GM12878 (cell line): Measurements from ENCODE around the gene HAO2. TPM values are rescaled to one million over a fixed set of nuclear protein-coding genes. Genes with fewer than 3 reads are reported as not detected.

Source experiments
- ATAC-seq: fragments of 200-7000 bp; cut with Tn5 transposase; 3 replicates; pipeline ENCODE4 v1.9.1; 2020; ENCODE audit warnings: mild to moderate bottlenecking, moderate library complexity
- BruUV-seq: library from RNA; stranded (reverse); fragments of 400-500 nt; replicated peaks from 2 replicates; lab custom pipeline; 2021; lab: Mats Ljungman, UMichigan
- CTCF ChIA-PET: fragments of 300-600 bp; sonication (Branson Sonifier 250); formaldehyde crosslinking; extraction: SDS; loops from one replicate; lab custom pipeline; 2021; ENCODE audit warnings: inconsistent platforms; lab: Yijun Ruan, JAX
- POLR2A ChIA-PET: fragments of 350-600 bp; formaldehyde crosslinking; extraction: SDS; loops from one replicate; lab custom pipeline; 2021; ENCODE audit warnings: inconsistent platforms; lab: Charles Lee
- RAD21 ChIA-PET: fragments of 300-600 bp; sonication (Branson Sonifier 250); formaldehyde crosslinking; loops from one replicate; lab custom pipeline; 2023; ENCODE audit warnings: antibody characterized with exemption; ENCODE audit not compliant: unreplicated experiment; lab: Charles Lee
- SMC1A ChIA-PET: fragments of 300-600 bp; sonication (Branson Sonifier 250); formaldehyde crosslinking; loops from one replicate; lab custom pipeline; 2023; ENCODE audit not compliant: unreplicated experiment, uncharacterized antibody; lab: Charles Lee
- DNase-seq: peaks from one replicate; pipeline ENCODE4 v3.0.0-alpha.2; 2011; ENCODE audit warnings: low read depth, low spot score
- FAIRE-seq: peaks from 3 replicates; lab custom pipeline; 2011; peaks lifted over from hg19 to GRCh38; lab: Jason Lieb, UNC
- H2AFZ ChIP-seq: 2 replicates; pipeline ENCODE4 v1.6.0; 2011; ENCODE audit warnings: low read depth, low read length, control low read depth; ENCODE audit not compliant: control insufficient read depth
- H3K27ac ChIP-seq: 2 replicates; pipeline ENCODE4 v1.5.1; 2011; ENCODE audit warnings: control low read depth; ENCODE audit not compliant: control insufficient read depth, insufficient read depth
- H3K27me3 ChIP-seq, 2 experiments: replicated peaks in 1 of 2; 2 replicates each; pipeline versions ENCODE4 v1.6.0 to v1.6.1; 2011; ENCODE audit warnings: low read length in 1 of 2; ENCODE audit not compliant: control insufficient read depth in 2 of 2, insufficient read depth in 2 of 2
- H3K36me3 ChIP-seq, 2 experiments: 2 replicates each; pipeline ENCODE4 v1.5.1; 2011; ENCODE audit warnings: low read length in 1 of 2; ENCODE audit not compliant: control insufficient read depth in 2 of 2, insufficient read depth in 2 of 2
- H3K4me1 ChIP-seq: 2 replicates; pipeline ENCODE4 v1.6.1; 2011; ENCODE audit warnings: mild to moderate bottlenecking, low read length, moderate library complexity, mixed read lengths; ENCODE audit not compliant: control insufficient read depth, insufficient read depth
- H3K4me2 ChIP-seq: 2 replicates; pipeline ENCODE4 v1.6.0; 2011; ENCODE audit warnings: control low read depth; ENCODE audit not compliant: control insufficient read depth, insufficient read depth
- H3K4me3 ChIP-seq: fragments of 200-600 bp; sonication (generic); 2 replicates; pipeline ENCODE4 v1.5.1; 2016
- H3K79me2 ChIP-seq: 2 replicates; pipeline ENCODE4 v1.6.0; 2011; ENCODE audit warnings: low read length; ENCODE audit not compliant: control insufficient read depth, insufficient read depth
- H3K9ac ChIP-seq: 2 replicates; pipeline ENCODE4 v1.8.0; 2011; ENCODE audit warnings: low read length, control low read depth, mixed read lengths; ENCODE audit not compliant: control insufficient read depth, insufficient read depth
- H3K9me3 ChIP-seq: replicated peaks from 3 replicates; pipeline ENCODE4 v1.5.1; 2011; ENCODE audit warnings: mild to moderate bottlenecking, low read length; ENCODE audit not compliant: control insufficient read depth, insufficient read depth
- H4K20me1 ChIP-seq: 2 replicates; pipeline ENCODE4 v1.6.0; 2011; ENCODE audit not compliant: control insufficient read depth, insufficient read depth
- ASH2L ChIP-seq: fragments of 300-600, 200-600 bp; sonication (generic); IDR thresholded peaks from 2 replicates; pipeline ENCODE4 v1.6.1; 2017; ENCODE audit warnings: low read depth, mild to moderate bottlenecking, borderline replicate concordance
- BMI1 ChIP-seq: fragments of 450-650 bp; IDR thresholded peaks from 2 replicates; pipeline ENCODE4 v1.6.1; 2016; ENCODE audit warnings: mild to moderate bottlenecking, moderate library complexity, borderline replicate concordance
- CEBPZ ChIP-seq: fragments of 150-350 bp; IDR thresholded peaks from 2 replicates; pipeline ENCODE4 v1.6.1; 2016; ENCODE audit warnings: low read depth, low read length
- CHD4 ChIP-seq: fragments of 200-600 bp; sonication (generic); IDR thresholded peaks from 2 replicates; pipeline ENCODE4 v1.6.1; 2016; ENCODE audit warnings: mild to moderate bottlenecking
- GATAD2B ChIP-seq: fragments of 450-650 bp; conservative IDR thresholded peaks from 2 replicates; pipeline ENCODE4 v1.6.1; 2017; ENCODE audit warnings: low read depth, mild to moderate bottlenecking, moderate library complexity
- MTA2 ChIP-seq: fragments of 450-650 bp; IDR thresholded peaks from 2 replicates; pipeline ENCODE4 v1.6.1; 2016; ENCODE audit warnings: low read depth, mild to moderate bottlenecking, moderate library complexity
- NR2C2 ChIP-seq: IDR thresholded peaks from 2 replicates; pipeline ENCODE4 v1.6.1; 2011; ENCODE audit warnings: borderline replicate concordance, low read depth; ENCODE audit not compliant: control insufficient read depth, insufficient read length
- POLR2A ChIP-seq: IDR thresholded peaks from 2 replicates; pipeline ENCODE4 v1.6.1; 2011; ENCODE audit warnings: low read depth, mild to moderate bottlenecking, low read length
- RELA ChIP-seq: fragments of 450-650 bp; IDR thresholded peaks from 2 replicates; pipeline ENCODE4 v1.8.0; 2014; ENCODE audit warnings: borderline replicate concordance; ENCODE audit not compliant: partially characterized antibody
- SMARCA5 ChIP-seq: fragments of 450-650 bp; IDR thresholded peaks from 2 replicates; pipeline ENCODE4 v1.6.1; 2017; ENCODE audit warnings: mild to moderate bottlenecking
- USF1 ChIP-seq: IDR thresholded peaks from 2 replicates; pipeline ENCODE4 v1.6.1; 2011; ENCODE audit warnings: borderline replicate concordance, low read depth, mild to moderate bottlenecking, moderate library complexity, mixed read lengths, low read length; ENCODE audit not compliant: insufficient read depth; ENCODE audit errors: extremely low read length
- ZBED1 ChIP-seq: IDR thresholded peaks from 2 replicates; pipeline ENCODE4 v1.6.1; 2016; ENCODE audit warnings: borderline replicate concordance
- ZBTB33 ChIP-seq: fragments of 450-650 bp; IDR thresholded peaks from 2 replicates; pipeline ENCODE4 v1.6.1; 2017; ENCODE audit warnings: mild to moderate bottlenecking
- ZSCAN29 ChIP-seq: fragments of 450-650 bp; IDR thresholded peaks from 2 replicates; pipeline ENCODE4 v1.6.1; 2017; ENCODE audit warnings: mild to moderate bottlenecking, moderate library complexity
- WGBS: methylation state at CpG from one replicate; pipeline ENCODE4 v1.1.6; 2016; ENCODE audit warnings: low lambda C conversion rate; ENCODE audit not compliant: insufficient replicate concordance, insufficient coverage; ENCODE audit errors: missing lambda C conversion rate; 5-methylcytosine and 5-hydroxymethylcytosine counted together
- in situ Hi-C: fragments of 300-500 bp; cut with MboI; formaldehyde crosslinking; loops from 9 replicates; pipeline ENCODE4 v1.14.3; 2018; ENCODE audit warnings: mixed read lengths
- intact Hi-C: fragments of 100-400 bp; cut with micrococcal nuclease; formaldehyde crosslinking; loops from one replicate; pipeline ENCODE4 v1.14.2; 2022; ENCODE audit not compliant: unreplicated experiment
- polyA plus RNA-seq, 11 experiments: library from polyadenylated mRNA; depleted of rRNA in 4 of 11; unstranded in 6 of 11; stranded (reverse) in 5 of 11; fragments of >200 nt; fragmentation: Nextera tagmentation in 4 of 11; fragmentation: Illumina TruSeq in 1 of 11; extraction: Ambion mirVana in 4 of 11; extraction: Trizol in 1 of 11; gene quantifications; 1 replicate in 1 of 11; 2 replicates in 10 of 11; pipeline versions ENCODE4 v1.2.1 to v1.2.3, GENCODE V29; 2011 to 2016; ENCODE audit warnings: inconsistent platforms in 2 of 11, missing spikeins in 2 of 11, low read depth in 1 of 11
- total RNA-seq, 4 experiments: library from RNA; depleted of rRNA in 3 of 4; stranded (reverse); fragments of >200 nt in 3 of 4; fragmentation: Illumina TruSeq in 1 of 4; extraction: Trizol in 1 of 4; gene quantifications; 2 replicates each; pipeline versions ENCODE4 v1.2.1 to v1.2.3, GENCODE V29; 2013 to 2021

HAO2 gene
- total and polyA plus RNA-seq, 10 of the 15 experiments (the other 5 are each of a cell fraction or from before 2014, with no cell fraction given) = not detected

- no peaks in the 10 kb centered on the region for H3K9me3 ChIP-seq
- peak overlapping the region; percentile 71 for H3K27ac ChIP-seq
- WGBS = 71% methylated on average over 5 of the region's 5 CpGs
- peak; percentile 83 for FAIRE-seq
- peak; percentile 91 for ATAC-seq
- RAD21 ChIA-PET = interaction anchor here (1.1 to 5.1 kb wide), 8 partner anchors 11 to 47 kb away, joined by 4 to 48 read pairs (median 12); no protein-coding TSS in a partner anchor
- CTCF ChIA-PET = interaction anchor here (0.7 to 7.3 kb wide), 9 partner anchors 9 to 180 kb away, joined by 3 to 47 read pairs (median 7); partner anchors contain the start of gene HAO2
- intact Hi-C loops (loop anchor here (1.0 kb wide), 2 partner anchors 25 to 43 kb away; no protein-coding TSS in a partner anchor), in situ Hi-C loops (no loop called here)
- peak overlapping the region; percentile 15 for H3K4me2 ChIP-seq
- POLR2A ChIA-PET = interaction anchor here (1.0 to 2.3 kb wide), 3 partner anchors 19 to 28 kb away, joined by 3 to 7 read pairs (median 5); no protein-coding TSS in a partner anchor
- H2AFZ ChIP-seq = no peak overlapping the region
- 0 out of 2 replicates have a peak overlapping the region, but pooled peaks have one; percentile 12 for H3K9ac ChIP-seq
- BruUV-seq = no TSS peak
- no peaks in the 10 kb centered on the region for H4K20me1 ChIP-seq
- SMC1A ChIA-PET = interaction anchor here (1.1 to 5.7 kb wide), 15 partner anchors 9 to 57 kb away, joined by 3 to 108 read pairs (median 6); no protein-coding TSS in a partner anchor
- H3K79me2 ChIP-seq = no peaks in the 10 kb centered on the region
- H3K27me3 ChIP-seq = no peaks in the 10 kb centered on the region
- peak; percentile 85 for DNase-seq
- H3K4me3 ChIP-seq = no peak overlapping the region; the same call in 1 of the 2 replicates
- H3K36me3 ChIP-seq = no peaks in the 10 kb centered on the region
- H3K4me1 ChIP-seq = peaks cover 34% of the 10 kb centered on the region
- no peak for TF ChIP-seq ASH2L
- TF ChIP-seq NR2C2 = no peak
- TF ChIP-seq GATAD2B = peak; percentile 64
- no peak for TF ChIP-seq CHD4
- TF ChIP-seq ZSCAN29 = no peak
- TF ChIP-seq POLR2A = no peak
- TF ChIP-seq BMI1 = 0 out of 2 replicates have a peak, but pooled peaks have one; percentile 36
- peak; percentile 78 for TF ChIP-seq MTA2
- TF ChIP-seq ZBTB33 = no peak
- 0 out of 2 replicates have a peak, but pooled peaks have one; percentile 27 for TF ChIP-seq SMARCA5
- TF ChIP-seq ZBED1 = no peak
- TF ChIP-seq RELA = no peak
- TF ChIP-seq USF1 = no peak
- no peak for TF ChIP-seq CEBPZ
Observed at GRCh38 chr1:119323216-119323982, 45.2 kb upstream of the HAO2 start.
